Sigmoid colon (tissue), 7 donors: ENCODE results near the gene FYTTD1. TPM values are rescaled to one million over a fixed set of nuclear protein-coding genes. Genes with fewer than 3 reads are reported as not detected.
"Not testable (repeated sequence)": the region's sequence is repeated elsewhere in the genome, so short reads cannot be mapped to it uniquely, and the experiment has no call there.

Experiments used
- DNase-seq: peaks from one replicate; pipeline ENCODE4 v3.0.0-alpha.2; 2019
- H3K27ac ChIP-seq, 4 donors: fragments of 200-600 bp; sonication (generic); one replicate each; pipeline ENCODE4 v1.5.1; 2016 to 2019; ENCODE audit warnings: mild to moderate bottlenecking in 1 of 4
- H3K27me3 ChIP-seq, 3 donors: fragments of 200-600 bp; sonication (generic); one replicate each; pipeline ENCODE4 v1.5.1; 2019; ENCODE audit warnings: mild to moderate bottlenecking in 1 of 3
- H3K36me3 ChIP-seq, 4 donors: fragments of 200-600 bp; sonication (generic); one replicate each; pipeline ENCODE4 v1.5.1; 2016 to 2019
- H3K4me1 ChIP-seq, 4 donors: fragments of 200-600 bp; sonication (generic); one replicate each; pipeline ENCODE4 v1.5.1; 2017 to 2019
- H3K4me3 ChIP-seq, 4 donors: fragments of 200-600 bp; sonication (generic); one replicate each; pipeline ENCODE4 v1.5.1; 2017 to 2019; ENCODE audit warnings: mild to moderate bottlenecking in 2 of 4, moderate library complexity in 1 of 4
- H3K9me3 ChIP-seq, 4 donors: fragments of 200-600 bp in 3 of 4; sonication (generic) in 3 of 4; one replicate each; pipeline versions ENCODE4 v1.5.1 to v1.6.1; 2013 to 2019
- EP300 ChIP-seq, 4 donors: sonication (generic); formaldehyde crosslinking; IDR thresholded peaks; one replicate each; pipeline ENCODE4 v1.6.1; 2017; ENCODE audit warnings: antibody characterized with exemption in 4 of 4
- POLR2A ChIP-seq, 2 donors: fragments of 450-650 bp; IDR thresholded peaks; one replicate each; pipeline ENCODE4 v1.6.1; 2016; ENCODE audit warnings: antibody characterized with exemption in 2 of 2, mild to moderate bottlenecking in 2 of 2, moderate library complexity in 2 of 2
- POLR2AphosphoS5 ChIP-seq, 4 donors: sonication (generic); formaldehyde crosslinking; IDR thresholded peaks; one replicate each; pipeline ENCODE4 v1.6.1; 2017; ENCODE audit warnings: antibody characterized with exemption in 4 of 4
- WGBS, 2 donors: extraction: QIAGEN DNeasy Blood & Tissue Kit; methylation state at CpG; one replicate each; pipeline ENCODE4 v1.1.7; 2013; 5-methylcytosine and 5-hydroxymethylcytosine counted together
- intact Hi-C: fragments of 100-400 bp; cut with DNase I; formaldehyde crosslinking; loops from one replicate; pipeline ENCODE4 v1.15.1; 2023
- polyA plus RNA-seq, 3 donors: library from polyadenylated mRNA; stranded (reverse); fragments of 200-250 nt; gene quantifications; one replicate each; pipeline ENCODE4 v1.2.3, GENCODE V29; 2013
- total RNA-seq, 4 donors: library from RNA; depleted of rRNA; stranded (reverse); fragments of >200 nt; gene quantifications; one replicate each; pipeline ENCODE4 v1.1.0, GENCODE V29; 2016
- TF ChIP-seq, protein P1 (sequence below), 4 experiments: fragments of 450-650 bp in 3 of 4; fragments of 200-600 bp in 1 of 4; IDR thresholded peaks; one replicate each; pipeline ENCODE4 v1.5.1; 2016 to 2019; ENCODE audit warnings: antibody characterized with exemption in 4 of 4, mild to moderate bottlenecking in 3 of 4, moderate library complexity in 2 of 4
- donor health status: healthy with polysubstance abuse.
- donor health status: Bipolar disorder and iron deficiency.
- donor health status: healthy.

The FYTTD1 gene
- total and polyA plus RNA-seq, 7 donors: 11.4 to 63.9 (median 46.4) TPM

- H3K4me1 ChIP-seq: peaks cover 0 to 4% (median 0%) of the 10 kb centered on the region in 4 donors
- intact Hi-C loops: no loop called here
- H3K4me3 ChIP-seq: no peak overlapping the region
- DNase-seq: no peak
- no peaks in the 10 kb centered on the region for H3K9me3 ChIP-seq
- H3K27me3 ChIP-seq: no peaks in the 10 kb centered on the region
- TF ChIP-seq POLR2AphosphoS5 (IDR thresholded peaks at IDR 0.05) (no peak), EP300 (IDR thresholded peaks at IDR 0.05) (no peak), POLR2A (IDR thresholded peaks at IDR 0.05) (no peak)
- TF ChIP-seq, protein P1, sequence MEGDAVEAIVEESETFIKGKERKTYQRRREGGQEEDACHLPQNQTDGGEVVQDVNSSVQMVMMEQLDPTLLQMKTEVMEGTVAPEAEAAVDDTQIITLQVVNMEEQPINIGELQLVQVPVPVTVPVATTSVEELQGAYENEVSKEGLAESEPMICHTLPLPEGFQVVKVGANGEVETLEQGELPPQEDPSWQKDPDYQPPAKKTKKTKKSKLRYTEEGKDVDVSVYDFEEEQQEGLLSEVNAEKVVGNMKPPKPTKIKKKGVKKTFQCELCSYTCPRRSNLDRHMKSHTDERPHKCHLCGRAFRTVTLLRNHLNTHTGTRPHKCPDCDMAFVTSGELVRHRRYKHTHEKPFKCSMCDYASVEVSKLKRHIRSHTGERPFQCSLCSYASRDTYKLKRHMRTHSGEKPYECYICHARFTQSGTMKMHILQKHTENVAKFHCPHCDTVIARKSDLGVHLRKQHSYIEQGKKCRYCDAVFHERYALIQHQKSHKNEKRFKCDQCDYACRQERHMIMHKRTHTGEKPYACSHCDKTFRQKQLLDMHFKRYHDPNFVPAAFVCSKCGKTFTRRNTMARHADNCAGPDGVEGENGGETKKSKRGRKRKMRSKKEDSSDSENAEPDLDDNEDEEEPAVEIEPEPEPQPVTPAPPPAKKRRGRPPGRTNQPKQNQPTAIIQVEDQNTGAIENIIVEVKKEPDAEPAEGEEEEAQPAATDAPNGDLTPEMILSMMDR (IDR thresholded peaks at IDR 0.05): no peak
- WGBS, 2 donors: 97 to 98% methylated on average over 2 of the region's 2 CpGs
- H3K36me3 ChIP-seq: peaks cover 0 to 2% (median 0%) of the 10 kb centered on the region in 4 donors
- no peak overlapping the region for H3K27ac ChIP-seq
Observed at GRCh38 chr3:197722734-197723133, 26.9 kb upstream of the FYTTD1 start.

- H3K27ac ChIP-seq, H3K36me3 ChIP-seq, intact Hi-C loops, H3K4me3 ChIP-seq, H3K9me3 ChIP-seq, DNase-seq, H3K4me1 ChIP-seq, H3K27me3 ChIP-seq: not testable (repeated sequence)
- WGBS, 2 donors: 94 to 97% methylated on average over 3 of the region's 3 CpGs
Observed at GRCh38 chr3:197727878-197728277, 21.8 kb upstream of the FYTTD1 start.

- Histone ChIP-seq H3K4me3 (no peak overlapping the region), H3K4me1 (peaks cover 0 to 3% (median 0%) of the 10 kb centered on the region in 4 donors), H3K36me3 (no peaks in the 10 kb centered on the region), H3K27ac (no peak overlapping the region), H3K27me3 (no peaks in the 10 kb centered on the region), H3K9me3 (no peaks in the 10 kb centered on the region)
- intact Hi-C loops: no loop called here
- 74 to 84% methylated on average over 8 of the region's 8 CpGs for WGBS, 2 donors
- TF ChIP-seq POLR2AphosphoS5 (IDR thresholded peaks at IDR 0.05): no peak
- TF ChIP-seq, protein P1 (IDR thresholded peaks at IDR 0.05): no peak
- DNase-seq: no peak
Observed at GRCh38 chr3:197728487-197728886, 21.2 kb upstream of the FYTTD1 start.

GRCh38 chr3:197730200-197730599, 19.5 kb upstream of the FYTTD1 start:
- TF ChIP-seq EP300 (IDR thresholded peaks at IDR 0.05) (no peak), POLR2AphosphoS5 (IDR thresholded peaks at IDR 0.05) (no peak), POLR2A (IDR thresholded peaks at IDR 0.05) (no peak)
- TF ChIP-seq, protein P1 (IDR thresholded peaks at IDR 0.05): no peak

GRCh38 chr3:197730770-197731169, 18.9 kb upstream of the FYTTD1 start:
- 92 to 97% methylated on average over 2 of the region's 5 CpGs for WGBS, 2 donors
- H3K27ac ChIP-seq: not testable (repeated sequence)

More at GRCh38 chr3:197730200-197730599, 19.5 kb upstream of the FYTTD1 start:
- intact Hi-C loops: no loop called here
- Histone ChIP-seq H3K4me1 (peaks cover 0 to 7% (median 5%) of the 10 kb centered on the region in 4 donors), H3K27ac (no peak overlapping the region), H3K27me3 (no peaks in the 10 kb centered on the region), H3K36me3 (no peaks in the 10 kb centered on the region), H3K9me3 (no peaks in the 10 kb centered on the region), H3K4me3 (no peak overlapping the region)
- 84 to 90% methylated on average over 2 of the region's 2 CpGs for WGBS, 2 donors
- DNase-seq: no peak

GRCh38 chr3:197731483-197731882, 18.2 kb upstream of the FYTTD1 start:
- WGBS, 2 donors: 95 to 97% methylated on average over 27 of the region's 27 CpGs
- H3K36me3 ChIP-seq, H3K27ac ChIP-seq, H3K4me3 ChIP-seq, DNase-seq, H3K9me3 ChIP-seq, H3K27me3 ChIP-seq, intact Hi-C loops: not testable (repeated sequence)
- peaks cover 0 to 15% (median 15%) of the 10 kb centered on the region in 4 donors for H3K4me1 ChIP-seq

More at GRCh38 chr3:197730770-197731169, 18.9 kb upstream of the FYTTD1 start:
- peaks cover 0 to 13% (median 11%) of the 10 kb centered on the region in 4 donors for H3K4me1 ChIP-seq
- DNase-seq, H3K36me3 ChIP-seq, H3K27me3 ChIP-seq, intact Hi-C loops, H3K9me3 ChIP-seq, H3K4me3 ChIP-seq: not testable (repeated sequence)
